Breast epithelium (tissue), 4 donors: ENCODE measurements around the gene CA7. TPM values are rescaled to one million over a fixed set of nuclear protein-coding genes. Genes with fewer than 3 reads are reported as not detected.

Experiments used
- DNase-seq, 2 donors: peaks; one replicate each; pipeline ENCODE4 v3.0.0-alpha.2; 2019; ENCODE audit warnings: low spot score in 2 of 2
- H3K27ac ChIP-seq, 2 donors: fragments of 200-600 bp; sonication (generic) in 1 of 2; one replicate each; pipeline ENCODE4 v1.5.1; 2016 to 2019; ENCODE audit warnings: mild to moderate bottlenecking in 1 of 2
- H3K27me3 ChIP-seq, 2 donors: fragments of 200-600 bp; sonication (generic) in 1 of 2; one replicate each; pipeline versions ENCODE4 v1.5.1 to v1.6.0; 2017 to 2019; ENCODE audit warnings: control low read depth in 1 of 2, mild to moderate bottlenecking in 1 of 2
- H3K36me3 ChIP-seq: fragments of 200-600 bp; one replicate; pipeline ENCODE4 v1.5.1; 2019
- H3K4me1 ChIP-seq, 2 donors: fragments of 200-600 bp; sonication (generic); one replicate each; pipeline ENCODE4 v1.5.1; 2016 to 2019; ENCODE audit warnings: control low read depth in 1 of 2
- H3K4me3 ChIP-seq, 3 donors: fragments of 200-600 bp; sonication (generic); 1 replicate in 2 of 3; 2 replicates in 1 of 3; pipeline ENCODE4 v1.5.1; 2016 to 2019; ENCODE audit warnings: mild to moderate bottlenecking in 3 of 3, moderate library complexity in 2 of 3
- H3K9me3 ChIP-seq, 2 donors: fragments of 200-600 bp; sonication (generic) in 1 of 2; one replicate each; pipeline ENCODE4 v1.5.1; 2016 to 2019; ENCODE audit warnings: control low read depth in 1 of 2
- POLR2A ChIP-seq: fragments of 450-650 bp; IDR thresholded peaks from one replicate; pipeline ENCODE4 v1.6.1; 2016; ENCODE audit warnings: antibody characterized with exemption, mild to moderate bottlenecking, moderate library complexity
- POLR2AphosphoS5 ChIP-seq, 3 donors: sonication (generic); formaldehyde crosslinking; IDR thresholded peaks; one replicate each; pipeline ENCODE4 v1.6.1; 2017; ENCODE audit warnings: antibody characterized with exemption in 3 of 3
- intact Hi-C: fragments of 100-400 bp; cut with DNase I; formaldehyde crosslinking; loops from one replicate; pipeline ENCODE4 v1.15.1; 2023; ENCODE audit warnings: low total_unique reads
- total RNA-seq, 3 donors: library from RNA; depleted of rRNA; stranded (reverse); fragments of >200 nt; gene quantifications; one replicate each; pipeline ENCODE4 v1.1.0, GENCODE V29; 2016
- TF ChIP-seq, protein P1 (sequence below), 3 donors: fragments of 450-650 bp; IDR thresholded peaks; one replicate each; pipeline ENCODE4 v1.5.1; 2016 to 2017; ENCODE audit warnings: antibody characterized with exemption in 3 of 3, mild to moderate bottlenecking in 3 of 3, moderate library complexity in 3 of 3

CA7 gene
- total RNA-seq, 3 donors from 2014 or later = 1.3 TPM; not detected in 2

GRCh38 chr16:66899310-66899944 lies 55.2 kb downstream of the CA7 start:
- no peak for TF ChIP-seq POLR2A
- no peak for TF ChIP-seq POLR2AphosphoS5 (IDR thresholded peaks at IDR 0.05)
- TF ChIP-seq, protein P1, sequence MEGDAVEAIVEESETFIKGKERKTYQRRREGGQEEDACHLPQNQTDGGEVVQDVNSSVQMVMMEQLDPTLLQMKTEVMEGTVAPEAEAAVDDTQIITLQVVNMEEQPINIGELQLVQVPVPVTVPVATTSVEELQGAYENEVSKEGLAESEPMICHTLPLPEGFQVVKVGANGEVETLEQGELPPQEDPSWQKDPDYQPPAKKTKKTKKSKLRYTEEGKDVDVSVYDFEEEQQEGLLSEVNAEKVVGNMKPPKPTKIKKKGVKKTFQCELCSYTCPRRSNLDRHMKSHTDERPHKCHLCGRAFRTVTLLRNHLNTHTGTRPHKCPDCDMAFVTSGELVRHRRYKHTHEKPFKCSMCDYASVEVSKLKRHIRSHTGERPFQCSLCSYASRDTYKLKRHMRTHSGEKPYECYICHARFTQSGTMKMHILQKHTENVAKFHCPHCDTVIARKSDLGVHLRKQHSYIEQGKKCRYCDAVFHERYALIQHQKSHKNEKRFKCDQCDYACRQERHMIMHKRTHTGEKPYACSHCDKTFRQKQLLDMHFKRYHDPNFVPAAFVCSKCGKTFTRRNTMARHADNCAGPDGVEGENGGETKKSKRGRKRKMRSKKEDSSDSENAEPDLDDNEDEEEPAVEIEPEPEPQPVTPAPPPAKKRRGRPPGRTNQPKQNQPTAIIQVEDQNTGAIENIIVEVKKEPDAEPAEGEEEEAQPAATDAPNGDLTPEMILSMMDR (IDR thresholded peaks at IDR 0.05) = no peak
- Histone ChIP-seq H3K9me3 (no peaks in the 10 kb centered on the region), H3K4me3 (no peak overlapping the region), H3K27me3 (no peaks in the 10 kb centered on the region), H3K4me1 (no peaks in the 10 kb centered on the region), H3K36me3 (no peaks in the 10 kb centered on the region), H3K27ac (peak overlapping the region; percentile 68 to 84)
- intact Hi-C loops = no loop called here
- DNase-seq = no peak

DNA sequence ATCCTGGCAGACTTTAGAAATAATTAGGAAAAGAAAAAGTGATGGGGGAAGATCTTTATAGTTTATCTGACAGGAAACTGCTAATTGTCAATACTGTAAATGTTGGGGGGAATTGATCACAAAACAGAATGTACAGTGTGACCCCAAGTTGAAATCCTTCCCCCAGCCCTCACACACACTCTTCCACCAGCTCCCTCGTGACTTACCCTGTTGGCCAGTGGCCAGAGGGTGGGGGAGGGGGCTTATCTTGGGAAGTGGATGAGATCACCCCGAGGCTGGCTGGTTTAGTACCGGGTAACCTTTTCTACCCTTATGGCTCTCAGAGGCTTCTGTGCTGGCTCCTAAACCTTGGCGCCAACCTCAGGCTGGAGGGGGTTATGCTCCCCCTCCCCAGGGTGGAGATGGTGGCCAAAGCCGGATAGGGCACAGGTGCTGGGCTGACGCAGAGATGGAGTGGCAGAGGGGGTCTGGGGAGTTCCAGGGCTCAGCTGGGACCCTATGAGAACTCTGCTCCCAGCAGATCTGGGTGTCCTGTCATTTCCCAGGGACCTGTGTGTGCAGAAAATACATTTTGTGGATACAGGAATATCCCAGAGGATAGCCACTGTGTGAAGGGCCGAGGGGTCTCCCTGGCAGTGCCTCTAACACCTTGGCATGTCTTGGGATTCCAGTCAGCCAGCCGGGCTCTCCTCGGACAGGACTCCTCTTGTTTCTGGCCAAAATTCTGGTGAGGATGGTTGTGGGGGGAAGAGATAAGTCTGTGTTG lies 55.9 kb downstream of the CA7 start:
- H3K36me3 ChIP-seq = no peaks in the 10 kb centered on the region
- H3K27ac ChIP-seq = peak overlapping the region; percentile 68 to 84
- no peak overlapping the region for H3K4me3 ChIP-seq
- no peaks in the 10 kb centered on the region for H3K9me3 ChIP-seq
- no peaks in the 10 kb centered on the region for H3K4me1 ChIP-seq
- intact Hi-C loops = loop anchor here (5.0 kb wide), 1 partner anchor 382 kb away; no protein-coding TSS in a partner anchor
- TF ChIP-seq POLR2AphosphoS5 (IDR thresholded peaks at IDR 0.05) = peak in 1 of 3 donors; percentile 15
- TF ChIP-seq, protein P1 (IDR thresholded peaks at IDR 0.05) = no peak
- no peak for TF ChIP-seq POLR2A
- no peaks in the 10 kb centered on the region for H3K27me3 ChIP-seq
- peak in 1 of 2 donors; percentile 28 for DNase-seq

DNA sequence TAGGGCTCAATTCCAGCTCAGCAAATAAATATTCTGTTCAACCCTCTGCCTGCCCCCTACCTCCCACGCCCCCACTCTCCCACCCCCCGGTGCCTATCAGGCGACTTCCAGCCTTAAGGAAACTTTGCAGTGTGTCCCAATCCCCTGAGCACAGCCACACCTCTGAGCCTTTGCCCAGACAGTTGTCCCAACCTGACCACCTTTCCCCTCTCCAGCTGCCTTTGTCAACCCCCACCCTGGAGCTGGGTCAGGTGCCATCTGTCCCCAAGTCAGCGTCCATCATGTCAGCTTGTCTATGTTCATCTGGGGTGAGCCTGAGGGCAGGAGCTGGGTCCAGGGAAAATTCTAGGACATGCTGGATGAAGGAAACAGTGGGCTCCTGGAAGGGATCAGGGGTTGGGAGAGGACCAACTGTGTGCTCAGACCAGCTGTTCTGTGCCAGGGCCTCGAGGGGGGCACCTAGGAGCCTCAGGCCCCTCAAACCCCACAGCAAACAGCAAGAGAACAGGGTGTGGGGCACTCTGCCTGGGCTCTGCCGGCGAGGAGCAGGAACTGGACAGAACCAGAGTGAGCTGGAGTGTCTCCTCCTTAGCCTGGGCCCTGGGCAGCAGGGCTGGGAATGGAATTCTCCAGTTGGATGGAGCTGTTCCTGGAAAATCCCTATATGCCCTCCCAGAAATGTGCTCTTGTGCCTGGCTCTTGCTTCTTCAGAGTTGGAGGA lies 56.7 kb downstream of the CA7 start:
- Histone ChIP-seq H3K4me3 (no peak overlapping the region), H3K36me3 (no peaks in the 10 kb centered on the region), H3K27ac (peak overlapping the region; percentile 68 to 84), H3K27me3 (no peaks in the 10 kb centered on the region), H3K4me1 (no peaks in the 10 kb centered on the region), H3K9me3 (no peaks in the 10 kb centered on the region)
- intact Hi-C loops = loop anchor here (5.0 kb wide), 1 partner anchor 381 kb away; no protein-coding TSS in a partner anchor
- TF ChIP-seq, protein P1 (IDR thresholded peaks at IDR 0.05) = no peak
- TF ChIP-seq POLR2AphosphoS5 (IDR thresholded peaks at IDR 0.05) (no peak), POLR2A (no peak)
- DNase-seq = no peak

DNA sequence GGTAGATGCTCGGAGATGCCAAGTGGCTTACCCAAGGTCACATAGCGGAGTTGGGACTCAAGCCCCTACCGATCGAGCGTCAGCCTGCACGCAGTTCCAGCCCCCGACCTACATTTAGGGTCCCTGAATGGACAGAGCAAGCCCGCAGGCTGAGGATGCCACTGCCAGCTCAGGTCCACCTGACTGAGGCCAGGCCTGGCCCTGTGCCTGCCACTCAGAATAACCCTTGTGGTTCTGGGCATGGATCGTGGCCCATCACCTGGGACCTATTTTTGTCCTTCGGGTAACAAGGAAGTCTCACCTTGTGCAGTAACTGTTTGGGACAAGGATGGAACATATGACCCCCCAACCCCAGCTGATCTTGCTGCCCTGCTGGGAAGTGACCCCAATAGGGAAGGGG lies 57.4 kb downstream of the CA7 start:
- Histone ChIP-seq H3K36me3 (no peaks in the 10 kb centered on the region), H3K27ac (peak overlapping the region; percentile 68 to 84), H3K4me1 (no peaks in the 10 kb centered on the region), H3K4me3 (no peak overlapping the region), H3K27me3 (no peaks in the 10 kb centered on the region), H3K9me3 (no peaks in the 10 kb centered on the region)
- DNase-seq = no peak
- intact Hi-C loops = loop anchor here (5.0 kb wide), 1 partner anchor 381 kb away; no protein-coding TSS in a partner anchor
- TF ChIP-seq, protein P1 (IDR thresholded peaks at IDR 0.05) = no peak
- TF ChIP-seq POLR2A (no peak), POLR2AphosphoS5 (IDR thresholded peaks at IDR 0.05) (no peak)
